Activated CD4-positive, alpha-beta T cell treated with anti-CD3 and anti-CD28 coated beads for 36 hours (primary cell): ENCODE results near the gene ZNF532. TPM values are rescaled to one million over a fixed set of nuclear protein-coding genes. Genes with fewer than 3 reads are reported as not detected.

Experiments used
- ATAC-seq: fragments of 200-7000 bp; cut with Tn5 transposase; one replicate; pipeline ENCODE4 v1.10.0; 2021; ENCODE audit warnings: mild to moderate bottlenecking, moderate library complexity
- CTCF ChIA-PET: fragments of 350-600 bp; sonication (Branson Sonifier 250); formaldehyde crosslinking; loops from one replicate; lab custom pipeline; 2021; ENCODE audit warnings: antibody characterized with exemption; lab: Charles Lee
- POLR2A ChIA-PET: fragments of 350-600 bp; sonication (Branson Sonifier 250); formaldehyde crosslinking; loops from one replicate; lab custom pipeline; 2021; ENCODE audit warnings: antibody characterized with exemption, inconsistent platforms; lab: Charles Lee
- DNase-seq: peaks from one replicate; pipeline ENCODE4 v3.0.0-alpha.2; 2020
- H3K27ac Mint-ChIP-seq: one replicate; pipeline ENCODE4 v1.8.0; 2021; ENCODE audit warnings: mixed read lengths
- H3K27me3 Mint-ChIP-seq: one replicate; pipeline ENCODE4 v1.8.0; 2021; ENCODE audit warnings: mixed read lengths
- H3K36me3 Mint-ChIP-seq: one replicate; pipeline ENCODE4 v1.8.0; 2021; ENCODE audit warnings: low read depth, mixed read lengths
- H3K4me1 Mint-ChIP-seq: one replicate; pipeline ENCODE4 v1.8.0; 2021; ENCODE audit warnings: mixed read lengths
- H3K4me3 Mint-ChIP-seq: one replicate; pipeline ENCODE4 v1.8.0; 2021; ENCODE audit warnings: mild to moderate bottlenecking, moderate library complexity, mixed read lengths
- H3K9me3 Mint-ChIP-seq: one replicate; pipeline ENCODE4 v1.8.0; 2021; ENCODE audit warnings: low read depth, mixed read lengths
- intact Hi-C, 2 experiments: fragments of 100-400 bp; cut with DNase I in 1 of 2; cut with micrococcal nuclease in 1 of 2; formaldehyde crosslinking; loops; one replicate each; pipeline versions ENCODE4 v1.14.2 to v1.15.1; 2022 to 2024; cut with DNase I, micrococcal nuclease
- total RNA-seq, 2 experiments: library from RNA; stranded (reverse); gene quantifications; one replicate each; pipeline ENCODE4 v1.2.3, GENCODE V29; 2021

Gene ZNF532
- total RNA-seq, 2 experiments from 2014 or later, result 7.7 to 11.3 TPM

DNA sequence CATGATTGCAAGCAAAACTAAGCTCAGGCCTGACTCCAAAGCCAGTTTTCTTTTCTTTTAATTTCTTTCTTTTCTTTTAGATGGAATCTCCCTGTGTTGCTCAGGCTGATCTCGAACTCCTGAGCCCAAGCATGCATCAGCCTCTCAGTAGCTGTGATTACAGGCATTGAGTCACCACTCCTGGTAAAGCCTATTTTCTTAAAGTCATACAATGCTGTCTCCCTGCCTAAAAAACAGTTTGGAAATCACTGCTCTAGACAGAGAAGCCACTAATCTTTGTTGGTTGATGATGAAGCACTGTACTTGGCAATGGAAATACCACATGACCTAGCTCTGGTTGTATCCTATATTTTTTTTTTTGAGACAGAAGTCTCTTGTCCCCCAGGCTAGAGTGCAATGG lies 33.1 kb upstream of the ZNF532 start:
- ChIA-PET CTCF (no interaction called here), POLR2A (no interaction called here)
- Mint-ChIP-seq H3K9me3 (no peaks in the 10 kb centered on the region), H3K4me3 (no peak overlapping the region), H3K4me1 (no peaks in the 10 kb centered on the region), H3K27me3 (peaks cover 27% of the 10 kb centered on the region), H3K36me3 (no peaks in the 10 kb centered on the region), H3K27ac (no peak overlapping the region)
- intact Hi-C loops, result no loop called here
- DNase-seq (no peak), ATAC-seq (no peak)

DNA sequence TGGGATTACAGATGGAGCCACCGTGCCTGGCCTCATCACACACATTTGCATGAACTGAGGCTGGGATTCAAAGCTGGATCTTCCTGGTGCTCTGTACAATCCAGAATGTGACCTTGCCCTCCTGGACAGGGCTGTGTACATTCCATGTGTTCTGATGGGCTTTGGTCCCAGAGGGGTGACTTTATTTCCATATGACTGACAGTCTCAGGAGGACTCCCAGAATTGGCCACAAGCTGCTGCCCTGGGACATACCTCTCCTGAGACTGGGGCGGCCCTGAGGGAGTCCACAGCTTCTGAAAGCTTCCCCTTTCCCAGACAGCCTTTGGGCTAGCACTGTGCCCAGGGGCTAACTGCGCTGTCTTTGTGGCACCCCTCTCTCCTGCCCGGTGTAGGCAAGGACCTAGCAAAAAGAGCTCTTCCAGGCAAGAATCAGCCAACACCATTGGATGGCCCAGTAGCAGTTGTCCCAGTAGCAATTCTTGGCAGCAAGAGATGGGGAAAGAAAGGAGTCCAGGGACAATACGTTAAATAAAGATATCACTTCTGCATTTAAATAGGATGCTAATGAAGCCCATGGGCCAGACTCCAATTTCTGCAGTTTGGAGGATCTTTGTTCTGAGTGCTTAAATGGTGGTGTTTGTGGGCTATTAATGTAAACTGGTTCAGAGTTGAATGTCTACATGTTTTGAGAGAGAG lies 26.4 kb upstream of the ZNF532 start:
- no peaks in the 10 kb centered on the region for H3K9me3 Mint-ChIP-seq
- DNase-seq (no peak), ATAC-seq (no peak)
- intact Hi-C loops, result no loop called here
- H3K36me3 Mint-ChIP-seq, result no peaks in the 10 kb centered on the region
- no peaks in the 10 kb centered on the region for H3K4me1 Mint-ChIP-seq
- H3K27ac Mint-ChIP-seq, result no peak overlapping the region
- H3K4me3 Mint-ChIP-seq, result no peak overlapping the region
- peaks cover 19% of the 10 kb centered on the region for H3K27me3 Mint-ChIP-seq
- POLR2A ChIA-PET, result no interaction called here
- CTCF ChIA-PET, result interaction anchor here (0.6 to 1.2 kb wide), 4 partner anchors 10 to 254 kb away, joined by 3 to 4 read pairs (median 3); no protein-coding TSS in a partner anchor

- DNase-seq, result no peak
- intact Hi-C loops, result no loop called here
- Mint-ChIP-seq H3K4me1 (no peaks in the 10 kb centered on the region), H3K9me3 (no peaks in the 10 kb centered on the region), H3K36me3 (no peaks in the 10 kb centered on the region), H3K4me3 (no peak overlapping the region), H3K27ac (no peak overlapping the region), H3K27me3 (peaks cover 22% of the 10 kb centered on the region)
- CTCF ChIA-PET, result interaction anchor here (0.9 to 1.2 kb wide), 3 partner anchors 10 to 77 kb away, joined by 3 read pairs; no protein-coding TSS in a partner anchor
- no peak for ATAC-seq
- POLR2A ChIA-PET, result no interaction called here
Measured at GRCh38 chr18:58838946-58839345, 25.7 kb upstream of the ZNF532 start.

DNA sequence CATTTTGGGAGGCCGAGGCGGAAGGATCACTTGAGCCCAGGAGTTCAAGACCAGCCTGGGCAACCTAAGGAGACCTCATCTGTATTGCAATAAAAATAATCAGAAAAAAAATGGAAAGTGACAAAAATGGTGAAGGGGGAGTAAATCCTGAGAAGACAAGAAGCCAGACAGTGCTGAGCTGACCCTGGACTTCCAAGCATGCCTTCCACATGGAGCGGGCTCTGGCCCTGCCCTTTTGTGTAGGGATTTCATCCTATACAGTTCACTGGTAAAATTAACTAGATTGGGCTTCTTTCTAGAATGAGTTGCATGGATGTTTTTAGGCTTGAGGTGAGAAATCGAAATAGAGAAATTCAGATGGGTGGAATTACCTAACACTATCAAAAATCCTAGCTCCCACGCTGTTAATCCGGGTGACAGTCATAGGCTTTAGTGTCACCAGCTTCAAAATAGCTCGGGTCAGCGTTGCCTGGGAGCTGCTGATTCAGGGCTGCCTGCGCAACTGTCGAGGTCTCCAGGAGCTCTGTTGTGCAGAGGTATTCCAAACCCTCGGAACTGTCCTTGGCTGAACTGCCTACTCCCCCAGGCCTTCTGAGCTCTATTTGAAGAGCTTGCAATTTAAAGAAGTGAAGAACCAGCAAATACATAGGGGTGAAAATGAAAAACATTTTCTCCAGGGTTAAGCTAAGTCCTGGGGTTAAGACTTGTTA lies 21.5 kb upstream of the ZNF532 start:
- Mint-ChIP-seq H3K36me3 (no peaks in the 10 kb centered on the region), H3K27me3 (peaks cover 50% of the 10 kb centered on the region), H3K27ac (no peak overlapping the region), H3K9me3 (no peaks in the 10 kb centered on the region), H3K4me1 (peaks cover 4% of the 10 kb centered on the region), H3K4me3 (no peak overlapping the region)
- DNase-seq (no peak), ATAC-seq (no peak)
- ChIA-PET POLR2A (no interaction called here), CTCF (no interaction called here)
- intact Hi-C loops, result no loop called here

DNA sequence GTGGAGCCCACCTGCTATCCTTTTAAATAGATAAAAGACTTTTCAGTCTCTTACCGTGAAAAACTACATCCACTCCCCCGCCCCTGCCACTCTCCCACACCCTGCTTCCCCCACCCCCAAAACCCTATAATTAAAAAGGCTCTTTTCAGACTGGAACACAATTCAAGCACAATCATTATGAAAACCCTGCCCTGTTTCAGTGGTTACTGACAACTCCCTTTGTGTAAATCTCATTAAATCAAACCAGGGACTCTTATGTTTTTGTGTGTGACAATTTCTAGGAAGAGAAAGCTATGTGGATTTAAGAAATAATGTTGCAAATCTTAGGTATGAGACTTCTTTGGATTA lies 21.0 kb upstream of the ZNF532 start:
- Mint-ChIP-seq H3K27ac (no peak overlapping the region), H3K27me3 (peaks cover 55% of the 10 kb centered on the region), H3K36me3 (no peaks in the 10 kb centered on the region), H3K9me3 (no peaks in the 10 kb centered on the region), H3K4me1 (peaks cover 4% of the 10 kb centered on the region), H3K4me3 (no peak overlapping the region)
- no peak for ATAC-seq
- intact Hi-C loops, result no loop called here
- CTCF ChIA-PET, result interaction anchor here (1.0 kb wide), 1 partner anchor 429 kb away, joined by 3 read pairs; no protein-coding TSS in a partner anchor
- POLR2A ChIA-PET, result interaction anchor here (0.7 kb wide), 1 partner anchor 42 kb away, joined by 4 read pairs; no protein-coding TSS in a partner anchor
- DNase-seq, result no peak

DNA sequence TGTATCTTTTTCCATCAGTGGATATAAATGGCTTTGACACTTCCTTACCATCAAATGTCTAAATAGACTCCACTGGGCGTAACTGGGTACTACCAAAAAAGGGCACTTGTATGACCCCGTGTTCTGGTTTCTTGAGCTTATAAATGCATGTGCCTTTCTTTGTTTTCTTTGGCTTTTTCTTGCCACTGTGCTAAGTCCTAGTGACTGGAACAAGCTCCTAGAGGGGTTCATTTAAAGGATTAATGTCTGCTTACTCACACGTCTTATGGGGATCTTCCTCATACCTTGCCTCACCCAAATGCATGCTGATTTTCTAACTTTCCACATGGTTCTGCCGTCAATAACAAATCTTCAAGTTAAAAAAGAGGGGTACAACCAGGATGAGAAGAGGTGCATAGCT lies 19.8 kb upstream of the ZNF532 start:
- CTCF ChIA-PET, result interaction anchor here (0.5 to 0.9 kb wide), 2 partner anchors 11 to 185 kb away, joined by 3 read pairs; no protein-coding TSS in a partner anchor
- POLR2A ChIA-PET, result no interaction called here
- peaks cover 61% of the 10 kb centered on the region for H3K27me3 Mint-ChIP-seq
- no peak overlapping the region for H3K27ac Mint-ChIP-seq
- ATAC-seq (no peak), DNase-seq (no peak)
- no peak overlapping the region for H3K4me3 Mint-ChIP-seq
- intact Hi-C loops, result no loop called here
- peaks cover 4% of the 10 kb centered on the region for H3K4me1 Mint-ChIP-seq
- no peaks in the 10 kb centered on the region for H3K9me3 Mint-ChIP-seq
- H3K36me3 Mint-ChIP-seq, result no peaks in the 10 kb centered on the region

DNA sequence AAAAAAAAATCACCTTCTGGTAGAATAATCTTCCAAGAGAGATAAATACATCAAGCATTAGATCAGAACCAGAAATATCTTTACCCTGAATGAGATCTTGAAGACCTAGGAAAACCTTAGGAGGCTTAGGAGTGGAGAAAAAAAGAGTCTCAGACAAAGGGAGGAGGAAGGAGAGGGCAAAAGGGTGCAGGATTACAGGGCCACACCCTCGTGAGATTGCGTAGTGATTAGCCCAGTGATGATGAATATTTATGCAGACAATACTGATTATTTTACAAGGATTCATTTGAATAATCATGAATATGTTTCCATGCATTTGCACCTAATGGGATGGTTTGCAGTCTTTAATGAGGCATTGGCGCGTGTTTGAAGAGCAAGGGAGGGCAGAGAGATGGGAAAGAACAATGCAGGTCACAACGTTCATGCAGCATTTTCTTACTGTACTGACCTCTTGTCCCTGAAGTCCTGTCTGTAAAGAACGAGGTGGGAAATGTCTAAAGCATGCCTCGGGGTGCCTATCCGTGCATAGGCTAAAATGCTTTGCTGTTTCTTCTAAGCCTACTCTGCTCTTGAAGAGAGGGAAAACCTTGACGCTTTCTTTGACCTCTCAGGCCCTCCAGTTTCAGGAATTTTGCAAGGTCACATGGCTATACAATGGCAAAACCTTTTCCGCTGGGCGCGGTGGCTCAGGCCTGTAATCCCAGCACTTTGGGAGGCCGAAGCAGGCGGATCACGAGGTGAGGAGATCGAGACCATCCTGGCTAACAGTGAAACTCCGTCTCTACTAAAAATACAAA lies 18.6 kb upstream of the ZNF532 start:
- H3K27me3 Mint-ChIP-seq, result peaks cover 59% of the 10 kb centered on the region
- intact Hi-C loops, result no loop called here
- no peak overlapping the region for H3K4me3 Mint-ChIP-seq
- H3K36me3 Mint-ChIP-seq, result no peaks in the 10 kb centered on the region
- ChIA-PET POLR2A (no interaction called here), CTCF (interaction anchor here (0.6 kb wide), 1 partner anchor 303 kb away, joined by 3 read pairs; no protein-coding TSS in a partner anchor)
- no peak overlapping the region for H3K27ac Mint-ChIP-seq
- DNase-seq (no peak), ATAC-seq (no peak)
- H3K4me1 Mint-ChIP-seq, result peaks cover 7% of the 10 kb centered on the region
- H3K9me3 Mint-ChIP-seq, result no peaks in the 10 kb centered on the region

- no peak for ATAC-seq
- H3K4me1 Mint-ChIP-seq, result peaks cover 7% of the 10 kb centered on the region
- no peaks in the 10 kb centered on the region for H3K36me3 Mint-ChIP-seq
- H3K27ac Mint-ChIP-seq, result no peak overlapping the region
- POLR2A ChIA-PET, result interaction anchor here (0.6 kb wide), 1 partner anchor 38 kb away, joined by 5 read pairs; no protein-coding TSS in a partner anchor
- CTCF ChIA-PET, result interaction anchor here (0.6 kb wide), 1 partner anchor 293 kb away, joined by 3 read pairs; no protein-coding TSS in a partner anchor
- no peaks in the 10 kb centered on the region for H3K9me3 Mint-ChIP-seq
- peak; percentile 17 for DNase-seq
- H3K27me3 Mint-ChIP-seq, result peaks cover 56% of the 10 kb centered on the region
- intact Hi-C loops, result no loop called here
- H3K4me3 Mint-ChIP-seq, result peak overlapping the region; percentile 19
Measured at GRCh38 chr18:58847383-58848071, 17.1 kb upstream of the ZNF532 start.

GRCh38 chr18:58848685-58849084 lies 16.0 kb upstream of the ZNF532 start:
- intact Hi-C loops, result no loop called here
- H3K27me3 Mint-ChIP-seq, result peaks cover 53% of the 10 kb centered on the region
- ChIA-PET POLR2A (no interaction called here), CTCF (no interaction called here)
- no peak for DNase-seq
- H3K36me3 Mint-ChIP-seq, result no peaks in the 10 kb centered on the region
- H3K4me3 Mint-ChIP-seq, result no peak overlapping the region
- H3K9me3 Mint-ChIP-seq, result no peaks in the 10 kb centered on the region
- H3K4me1 Mint-ChIP-seq, result peaks cover 7% of the 10 kb centered on the region
- ATAC-seq, result no peak
- no peak overlapping the region for H3K27ac Mint-ChIP-seq

DNA sequence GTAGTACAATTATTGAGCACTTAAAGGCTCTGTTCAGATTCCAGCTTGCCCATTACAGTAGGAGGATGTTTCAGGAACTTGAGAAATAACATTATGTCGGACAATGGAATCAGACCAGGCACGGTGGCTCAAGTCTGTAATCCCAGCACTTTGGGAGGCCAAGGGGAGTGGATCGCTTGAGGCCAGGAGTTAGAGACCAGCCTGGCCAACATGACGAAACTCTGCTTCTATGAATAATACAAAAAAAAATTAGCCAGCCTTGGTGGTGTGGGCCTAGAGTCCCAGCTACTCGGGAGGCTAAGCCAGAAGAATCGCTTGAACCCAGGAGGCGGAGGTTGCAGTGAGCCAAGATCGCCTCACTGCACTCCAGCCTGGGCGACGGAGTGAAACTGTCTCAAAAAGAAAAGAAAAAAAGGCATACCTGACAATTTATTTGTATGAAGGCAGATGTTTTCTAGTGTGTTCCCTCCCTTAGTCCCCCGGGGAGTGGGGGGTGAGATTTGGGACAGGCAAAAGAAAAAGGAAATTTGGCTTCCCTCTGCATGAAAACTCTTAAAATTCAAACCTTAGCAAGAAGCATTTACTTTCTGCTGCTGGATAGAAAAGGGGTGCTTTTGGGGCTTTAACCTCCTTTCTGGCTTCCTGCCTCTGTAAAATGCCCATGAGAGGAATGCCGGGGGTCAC lies 13.7 kb upstream of the ZNF532 start:
- intact Hi-C loops, result no loop called here
- H3K27ac Mint-ChIP-seq, result no peak overlapping the region
- no peak for ATAC-seq
- no peak overlapping the region for H3K4me3 Mint-ChIP-seq
- H3K9me3 Mint-ChIP-seq, result no peaks in the 10 kb centered on the region
- H3K36me3 Mint-ChIP-seq, result no peaks in the 10 kb centered on the region
- ChIA-PET POLR2A (no interaction called here), CTCF (interaction anchor here (0.9 to 1.0 kb wide), 2 partner anchors 65 to 220 kb away, joined by 4 read pairs; no protein-coding TSS in a partner anchor)
- H3K27me3 Mint-ChIP-seq, result peaks cover 42% of the 10 kb centered on the region
- no peak for DNase-seq
- peaks cover 7% of the 10 kb centered on the region for H3K4me1 Mint-ChIP-seq
